ENCODE measurements around the gene CELF4. TPM values are rescaled to one million over a fixed set of nuclear protein-coding genes. Genes with fewer than 3 reads are reported as not detected.

The CELF4 gene
- total RNA-seq, 1 experiment from 2014 or later = 0.15 TPM

DNA sequence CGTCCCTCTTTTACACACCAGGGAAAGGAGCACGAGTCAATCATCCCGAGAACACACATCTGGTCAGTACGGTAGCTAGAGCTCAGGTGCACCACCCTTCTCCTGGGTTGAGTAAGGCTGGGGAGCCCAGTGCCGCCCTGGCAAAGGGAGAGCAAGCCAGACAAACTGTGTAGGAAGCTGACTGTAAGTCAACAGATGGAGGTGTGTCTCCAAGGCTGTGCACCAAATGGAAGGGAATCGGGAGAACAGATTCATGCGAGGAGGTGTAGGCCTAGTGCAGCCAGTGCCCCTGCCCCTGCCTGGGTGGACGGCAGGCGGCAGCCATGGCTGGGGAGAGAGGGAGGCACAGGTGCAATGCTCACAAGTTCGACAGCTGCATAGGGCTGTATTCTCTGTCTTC is 65.7 kb downstream of the CELF4 start:
- DNase-seq (ENCODE audit: extremely low read depth, low read depth) = no peak

DNA sequence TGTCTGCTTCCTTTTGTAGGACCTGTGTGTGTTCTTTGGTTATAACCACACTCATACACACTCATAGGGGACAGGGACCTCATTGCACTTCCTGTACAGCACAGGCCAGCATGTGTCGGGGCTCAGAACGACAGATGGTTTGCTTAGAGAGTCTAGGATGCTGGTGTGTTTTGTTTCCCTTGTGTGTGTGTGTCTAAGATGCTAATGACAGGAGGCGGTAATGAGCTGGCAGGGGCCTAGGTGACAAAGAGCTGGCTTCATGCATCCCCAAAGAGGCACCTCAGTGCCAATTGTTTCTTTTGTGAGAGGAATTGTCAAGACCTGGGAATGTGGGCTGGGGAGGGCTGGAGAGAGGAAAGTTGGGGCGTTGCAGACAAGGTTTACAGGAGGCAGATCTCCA is 66.6 kb downstream of the CELF4 start:
- no peak for DNase-seq (ENCODE audit: extremely low read depth, low read depth)

DNA sequence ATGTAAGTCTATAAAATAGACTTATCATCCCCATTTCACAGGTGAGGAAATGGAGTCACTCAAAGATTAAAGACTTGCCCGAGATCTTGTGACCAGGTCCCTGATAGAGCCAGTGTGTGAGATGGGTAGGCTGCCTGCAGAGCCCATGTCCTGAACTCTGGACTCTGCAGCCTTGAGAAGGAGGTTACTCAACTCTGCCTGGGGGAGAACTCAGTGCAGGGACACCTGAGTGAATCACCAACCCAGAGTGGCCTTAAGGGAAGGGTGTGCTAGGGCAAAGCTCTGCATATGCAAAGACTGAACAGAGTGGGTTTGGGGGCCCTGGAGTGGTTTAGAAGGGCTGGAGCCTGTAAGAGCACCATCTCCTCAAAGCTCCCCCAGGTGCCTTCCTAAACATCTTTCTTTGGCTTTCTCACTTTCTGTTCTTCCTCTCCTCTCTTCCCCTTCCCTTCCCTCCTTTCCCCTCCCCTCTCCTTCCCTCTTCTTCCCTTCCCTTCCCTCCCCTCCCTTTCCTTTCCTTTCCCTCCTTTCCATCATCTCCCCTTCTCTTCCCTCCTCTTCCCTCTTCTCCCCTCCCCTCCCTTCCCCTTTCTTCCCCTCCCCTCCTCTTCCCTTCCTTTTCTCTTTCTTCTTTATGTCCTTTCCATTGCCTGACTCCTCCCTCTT is 67.6 kb downstream of the CELF4 start:
- DNase-seq (ENCODE audit: extremely low read depth, low read depth) = no peak

DNA sequence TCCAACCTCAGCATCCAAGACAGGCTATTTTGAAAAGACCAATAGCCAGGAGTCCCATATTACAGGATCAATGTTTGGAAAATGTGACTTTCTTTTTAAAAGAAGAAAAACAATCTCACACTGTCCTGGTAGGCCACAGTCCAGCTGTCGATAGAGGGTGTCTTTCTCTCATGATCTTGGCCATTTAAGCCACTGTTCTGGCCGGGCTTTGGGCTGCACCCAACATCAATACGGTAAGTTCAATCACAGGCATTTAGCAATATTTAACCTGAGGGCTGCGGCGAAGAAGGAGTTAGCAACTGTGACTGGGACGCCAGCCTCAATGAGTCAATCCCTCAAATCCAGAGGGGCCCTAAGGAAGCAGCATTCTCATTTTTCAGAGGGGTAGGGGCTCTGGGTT is 69.0 kb downstream of the CELF4 start:
- no peak for DNase-seq (ENCODE audit: extremely low read depth, low read depth)

DNA sequence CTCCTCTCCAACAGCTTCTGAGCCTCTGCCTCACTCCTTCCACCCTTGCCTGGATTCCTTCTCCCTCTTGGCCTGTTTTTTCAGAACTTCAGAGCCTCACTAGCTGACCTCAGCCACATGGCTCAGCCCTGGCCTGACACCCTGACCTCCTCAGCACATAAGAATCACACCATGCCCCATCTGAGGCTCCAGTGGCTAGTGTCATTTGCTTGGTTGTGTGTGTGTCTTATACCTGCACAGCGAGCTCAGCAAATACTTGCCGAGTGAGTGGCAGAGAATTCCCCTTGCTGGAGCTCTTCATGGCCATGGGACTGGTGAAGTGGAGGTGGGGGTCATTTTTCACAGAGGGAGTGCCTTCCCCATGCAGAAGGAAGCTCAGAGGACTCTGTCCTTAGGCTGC is 70.2 kb downstream of the CELF4 start:
- DNase-seq (ENCODE audit: extremely low read depth, low read depth) = no peak

DNA sequence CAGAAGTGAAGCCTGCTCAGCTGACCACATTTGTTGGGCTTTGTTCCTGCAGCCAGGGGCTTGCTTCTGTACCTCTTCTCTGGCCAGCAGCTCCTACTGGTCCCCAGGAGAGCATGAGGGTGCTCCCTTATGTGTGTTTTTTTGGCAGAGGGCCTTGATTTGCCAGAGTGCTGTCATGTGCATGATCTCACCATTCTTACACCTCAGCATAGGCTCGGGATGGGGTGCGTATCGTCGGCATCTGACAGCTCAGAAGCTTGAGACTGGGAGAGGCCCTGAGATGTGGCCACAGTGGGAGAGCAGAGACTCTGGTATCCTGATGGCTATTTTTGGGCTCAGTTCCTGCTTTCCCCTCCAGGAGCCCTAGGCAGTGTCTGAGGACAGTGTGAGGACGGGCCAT is 71.2 kb downstream of the CELF4 start:
- no peak for DNase-seq (ENCODE audit: extremely low read depth, low read depth)

DNA sequence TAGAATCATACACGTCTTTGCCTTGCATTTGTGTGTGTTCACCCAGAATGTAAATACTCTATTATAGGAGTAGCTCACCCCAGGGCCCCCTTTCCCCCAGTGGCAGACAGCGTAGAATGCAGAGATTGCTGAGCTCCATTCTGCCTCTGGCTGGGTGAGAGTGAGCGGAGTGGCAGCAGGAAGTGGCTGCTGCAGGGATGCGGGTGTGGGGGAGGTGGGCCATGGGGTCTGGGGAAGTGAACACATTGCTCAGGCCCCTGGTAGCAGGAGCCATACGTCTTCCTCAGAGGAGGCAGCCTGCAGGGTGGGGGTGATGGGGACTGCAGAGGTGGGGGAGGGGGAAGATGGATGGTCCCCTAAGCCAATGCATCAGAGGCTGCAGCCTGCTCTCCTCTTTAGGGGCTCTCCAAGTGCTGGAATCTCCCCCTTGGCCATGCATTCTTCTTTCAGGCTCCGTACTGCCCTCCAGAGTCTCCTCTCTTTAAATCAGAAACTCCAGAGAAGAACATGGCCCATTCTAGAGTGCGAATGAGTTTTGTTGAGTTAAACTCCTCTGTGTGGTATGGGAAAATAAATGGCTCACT is 72.2 kb downstream of the CELF4 start:
- DNase-seq (ENCODE audit: extremely low read depth, low read depth) = no peak

DNA sequence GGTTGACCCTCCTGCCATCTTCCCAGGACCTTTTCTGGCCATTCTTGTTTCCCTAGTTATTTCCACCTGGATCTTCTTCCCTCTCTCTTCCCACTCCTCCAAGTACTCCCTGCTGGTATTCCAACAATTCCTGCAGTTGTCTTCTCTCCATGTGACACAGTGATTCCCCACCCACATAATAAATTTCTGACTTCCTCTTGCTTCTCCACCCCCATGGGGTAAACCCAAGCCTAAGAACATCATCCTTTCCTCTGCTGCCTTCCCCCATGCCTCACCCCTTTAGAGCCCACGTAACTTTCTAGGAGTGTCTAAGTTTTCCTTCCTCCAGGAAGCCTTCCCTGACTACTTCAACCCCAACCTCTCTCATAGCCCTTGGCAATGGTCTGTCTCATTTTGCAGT is 72.6 kb downstream of the CELF4 start:
- DNase-seq (ENCODE audit: extremely low read depth, low read depth) = no peak

DNA sequence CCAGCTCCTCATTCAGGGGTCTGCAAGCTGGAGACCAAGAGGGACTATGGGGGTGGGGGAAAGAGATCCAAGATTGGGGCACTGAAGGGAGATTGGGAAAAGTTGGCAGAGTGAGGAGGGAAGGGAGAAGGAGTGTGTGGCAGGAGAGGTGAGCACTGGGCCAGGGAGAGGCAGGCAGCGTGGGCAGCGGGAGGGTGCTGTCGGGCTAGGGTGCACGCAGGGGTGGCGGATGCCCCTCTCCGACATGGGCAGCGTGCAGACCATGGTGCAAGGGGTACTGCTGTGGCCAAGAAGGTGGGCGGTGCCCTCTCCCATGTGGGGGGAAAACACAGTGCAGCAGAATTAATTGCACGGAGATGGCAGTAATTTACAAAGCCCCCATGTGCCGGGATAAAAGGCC is 74.1 kb downstream of the CELF4 start:
- DNase-seq (ENCODE audit: extremely low read depth, low read depth) = no peak

DNA sequence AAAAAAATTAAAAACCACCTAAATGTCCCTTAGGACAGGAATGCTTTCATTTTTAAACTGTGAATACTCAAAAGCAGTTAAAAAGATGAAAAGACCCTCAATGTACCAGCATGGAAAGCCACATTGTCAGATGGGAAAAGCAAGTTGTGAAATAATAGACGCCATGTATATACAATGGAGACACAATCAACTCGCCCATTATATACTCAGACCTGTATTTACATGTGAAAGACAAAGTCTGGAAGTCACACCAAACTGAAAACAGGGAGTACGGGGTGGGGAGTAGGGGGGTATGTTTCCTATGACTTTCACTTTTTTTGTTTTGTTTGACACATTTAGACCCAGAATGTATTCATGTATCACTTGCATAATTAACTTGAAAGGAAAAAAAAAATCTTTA is 75.6 kb downstream of the CELF4 start:
- DNase-seq (ENCODE audit: extremely low read depth, low read depth) = no peak

DNA sequence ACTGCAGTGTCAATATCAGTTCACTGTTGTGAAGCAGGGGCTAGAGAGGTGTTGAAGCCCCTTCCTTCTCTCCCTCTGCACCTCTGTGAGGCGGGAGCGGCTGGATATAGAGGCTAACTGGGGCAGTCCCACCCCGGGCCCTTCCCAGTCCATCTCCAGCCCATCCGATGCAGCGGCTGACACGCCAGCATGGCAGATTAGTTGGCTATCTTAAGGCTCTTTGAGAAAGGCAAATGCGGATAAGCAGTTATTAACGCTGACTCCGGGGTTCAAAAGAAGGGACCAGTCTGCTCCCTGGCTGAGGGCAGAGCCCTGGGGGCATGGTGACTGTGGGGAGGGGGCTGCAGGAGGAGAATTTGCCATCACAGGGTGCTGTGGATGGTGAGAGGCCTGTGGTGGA is 76.6 kb downstream of the CELF4 start:
- no peak for DNase-seq (ENCODE audit: extremely low read depth, low read depth)

DNA sequence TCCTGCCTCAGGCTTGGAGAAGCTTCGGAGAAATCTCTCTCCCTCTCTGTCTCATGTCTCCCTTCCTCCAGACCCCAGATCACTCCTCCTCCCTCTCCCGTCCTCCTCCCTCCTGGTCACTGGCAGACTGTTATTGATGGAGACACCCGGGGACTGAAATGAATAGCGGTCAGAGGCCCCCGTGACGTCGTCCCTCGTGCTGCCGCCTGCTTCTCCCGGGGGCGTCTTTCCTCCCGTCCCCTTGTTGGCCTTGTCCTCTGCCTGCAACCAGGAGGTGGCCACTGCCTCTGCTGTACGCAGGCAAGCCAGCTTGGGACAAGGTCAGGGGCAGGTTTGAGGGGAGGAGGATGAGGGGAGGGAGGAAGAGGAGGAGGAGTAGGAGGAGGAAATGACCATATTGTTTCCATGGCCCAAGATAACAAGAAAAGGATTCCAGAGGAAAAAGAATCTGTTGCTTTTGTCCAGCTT is 78.2 kb downstream of the CELF4 start:
- DNase-seq (ENCODE audit: extremely low read depth, low read depth) = no peak

DNA sequence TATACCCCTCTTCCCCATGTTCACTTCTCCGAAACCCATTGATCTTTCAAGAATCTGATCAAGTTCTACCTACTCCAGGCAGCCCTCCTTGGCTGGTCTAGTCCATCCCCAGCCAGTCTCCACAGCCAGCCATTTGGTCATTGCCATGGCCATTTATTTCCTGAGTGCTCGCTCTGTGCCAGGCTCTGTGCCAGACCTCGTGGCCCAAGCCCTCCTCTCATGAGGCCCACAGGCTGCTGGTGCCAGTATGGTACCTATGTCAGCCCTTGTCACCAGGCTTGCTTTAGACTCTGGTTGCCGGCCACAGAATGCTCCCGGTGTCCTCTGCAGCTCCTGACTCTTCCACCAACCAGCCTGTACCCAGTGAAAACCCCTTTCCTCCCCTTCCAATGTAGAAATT is 78.8 kb downstream of the CELF4 start:
- DNase-seq (ENCODE audit: extremely low read depth, low read depth) = no peak

DNA sequence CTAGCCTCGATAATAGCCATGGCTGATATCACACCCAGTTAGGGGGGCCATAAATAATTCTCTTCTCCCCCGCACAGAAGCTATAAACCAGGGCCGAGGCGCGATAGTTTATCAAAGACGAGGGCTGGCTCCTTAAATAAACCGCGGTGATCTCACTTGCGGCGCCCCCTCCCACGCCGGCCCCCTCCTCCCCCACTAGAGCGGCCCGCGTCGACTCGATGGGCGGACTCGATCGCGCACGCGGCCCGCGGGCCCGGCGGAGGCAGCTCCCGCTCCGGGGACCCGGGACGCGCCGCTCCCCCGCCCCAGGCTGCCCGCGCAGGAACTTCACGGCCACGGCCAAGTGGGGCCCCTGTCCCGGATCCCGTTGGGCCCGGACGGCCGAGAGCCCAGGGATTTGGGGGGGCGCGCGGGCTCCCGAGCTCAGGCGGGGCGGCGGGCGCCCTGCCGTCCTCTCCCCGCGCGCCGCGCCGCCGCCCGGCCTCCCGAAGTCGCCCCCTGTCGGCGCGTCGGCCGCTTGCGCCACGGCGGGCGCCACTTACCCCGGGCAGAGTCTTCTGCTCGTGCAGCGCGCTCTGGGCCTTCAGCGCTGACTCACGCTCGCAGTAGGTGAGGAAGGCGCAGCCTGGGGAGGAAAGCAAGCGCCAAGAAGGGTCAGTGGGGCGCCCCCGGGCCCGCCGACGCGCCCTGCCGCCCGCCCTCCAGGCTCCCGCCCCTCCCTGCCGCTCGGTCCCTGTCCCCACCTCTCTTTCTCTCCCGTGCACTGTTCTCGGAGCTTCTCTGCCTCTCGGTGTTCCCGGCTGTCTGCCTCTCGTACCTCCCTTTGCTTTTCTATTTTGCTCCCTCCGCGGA is 80.4 kb downstream of the CELF4 start:
- no peak for DNase-seq (ENCODE audit: extremely low read depth, low read depth)

DNA sequence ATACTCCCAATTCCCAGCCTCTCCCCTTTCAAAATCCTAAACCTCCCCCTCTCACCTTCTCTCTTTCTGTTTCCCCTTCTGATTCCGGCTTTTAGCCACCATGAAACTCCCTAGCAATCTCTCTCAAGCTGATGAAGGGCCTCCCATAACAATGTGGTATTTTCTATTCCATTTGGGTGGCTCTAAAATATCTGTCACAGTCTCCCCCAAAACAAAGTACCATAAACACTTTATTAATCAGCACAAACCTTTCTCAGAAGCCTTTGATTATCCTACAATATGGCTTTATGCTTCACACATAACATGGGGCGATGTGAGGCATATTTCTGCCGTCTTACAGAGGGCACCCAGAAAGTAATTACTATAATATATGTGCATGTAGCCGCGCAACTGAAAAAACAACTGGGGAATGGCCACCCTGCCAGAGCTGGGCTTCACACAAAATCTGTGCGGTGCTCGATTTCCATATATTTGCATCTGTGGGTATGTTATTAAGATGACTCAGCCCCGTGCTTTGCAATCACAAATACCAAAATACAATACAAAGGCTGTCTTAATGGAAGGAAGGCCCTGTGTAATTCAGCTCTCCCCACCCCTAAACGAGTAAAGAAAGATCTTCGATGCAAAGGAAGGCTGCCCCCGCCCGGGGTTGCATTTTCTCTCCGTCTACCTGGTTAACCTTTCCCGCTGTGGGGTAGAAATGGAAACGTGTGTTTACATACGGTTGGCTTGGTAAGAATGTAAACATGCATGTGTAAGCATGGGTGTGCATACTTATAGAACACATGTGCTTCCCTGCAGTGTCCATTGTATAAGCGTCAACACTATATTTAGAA is 81.4 kb downstream of the CELF4 start:
- DNase-seq (ENCODE audit: extremely low read depth, low read depth) = no peak

DNA sequence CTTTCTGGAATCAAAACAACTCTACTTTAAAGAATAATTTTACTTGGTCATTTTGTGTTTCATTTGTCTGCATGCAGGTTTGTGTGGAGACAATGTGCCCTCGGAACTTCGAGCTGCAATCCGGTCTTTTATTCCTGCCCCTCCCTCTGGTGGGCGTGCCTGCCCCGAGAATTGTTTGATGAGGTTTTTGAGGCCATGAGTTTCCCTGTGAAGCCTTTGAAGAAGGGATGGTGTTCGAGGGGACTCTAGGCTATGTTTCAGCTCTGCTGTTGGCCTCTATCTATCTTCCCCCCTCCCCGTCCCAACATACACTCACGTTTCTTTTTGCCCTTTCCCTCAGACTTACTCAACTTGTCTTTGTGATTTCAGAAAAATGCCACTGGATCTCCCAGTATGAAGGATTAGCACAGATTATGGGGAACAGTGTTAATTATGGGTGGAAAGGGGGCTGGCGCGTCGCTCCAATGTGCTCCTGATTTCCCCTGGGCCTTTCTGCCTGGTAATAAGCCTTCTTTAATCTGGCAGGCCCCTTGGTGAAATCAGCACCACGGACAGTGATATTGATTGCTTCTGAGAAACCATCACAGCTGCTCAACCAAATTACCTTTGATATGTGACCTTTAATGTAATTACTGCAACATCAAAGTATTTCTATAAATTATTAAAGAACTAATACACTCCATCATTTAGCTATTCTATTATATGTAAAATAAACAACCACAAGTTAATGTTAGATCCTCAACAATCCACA is 82.2 kb downstream of the CELF4 start:
- DNase-seq (ENCODE audit: extremely low read depth, low read depth) = peak; percentile 19

DNA sequence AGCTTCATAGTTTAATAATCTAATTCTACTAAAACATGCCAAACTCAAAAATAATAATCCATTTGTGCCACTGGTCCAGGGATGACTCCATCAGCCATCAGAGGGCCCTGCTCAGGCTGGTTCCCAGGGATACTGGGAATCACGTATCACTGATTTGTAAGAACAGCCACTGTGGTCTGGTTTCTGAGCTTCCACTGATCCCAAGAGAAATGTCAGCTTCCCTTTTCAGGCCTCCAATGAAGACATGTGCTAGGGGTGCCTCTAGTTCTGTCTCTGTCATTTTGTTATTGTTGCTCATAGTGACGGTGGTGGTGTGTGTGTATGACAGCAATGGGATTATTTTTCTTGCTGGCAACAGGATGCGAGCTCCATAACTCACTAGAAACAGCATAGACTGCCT is 83.2 kb downstream of the CELF4 start:
- no peak for DNase-seq (ENCODE audit: extremely low read depth, low read depth)

DNA sequence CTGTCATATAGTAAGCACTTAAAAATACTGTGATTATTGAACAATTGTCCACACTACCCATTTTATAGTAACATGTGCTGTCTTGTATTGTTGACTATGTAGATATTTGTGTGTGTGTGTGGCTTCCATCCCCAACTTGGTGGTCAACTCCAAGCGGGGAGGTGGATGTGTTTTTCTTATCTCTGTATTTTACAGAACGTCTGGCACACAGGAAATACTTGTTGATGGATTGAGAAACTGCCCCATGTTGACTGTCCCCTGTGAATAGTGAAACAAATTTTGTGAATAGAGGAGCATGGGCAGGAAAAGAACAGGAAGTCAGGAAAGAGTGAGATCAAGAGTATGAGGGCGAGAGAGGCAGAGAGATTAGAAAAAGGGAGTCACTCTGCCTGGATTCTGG is 83.6 kb downstream of the CELF4 start:
- DNase-seq (ENCODE audit: extremely low read depth, low read depth) = no peak

DNA sequence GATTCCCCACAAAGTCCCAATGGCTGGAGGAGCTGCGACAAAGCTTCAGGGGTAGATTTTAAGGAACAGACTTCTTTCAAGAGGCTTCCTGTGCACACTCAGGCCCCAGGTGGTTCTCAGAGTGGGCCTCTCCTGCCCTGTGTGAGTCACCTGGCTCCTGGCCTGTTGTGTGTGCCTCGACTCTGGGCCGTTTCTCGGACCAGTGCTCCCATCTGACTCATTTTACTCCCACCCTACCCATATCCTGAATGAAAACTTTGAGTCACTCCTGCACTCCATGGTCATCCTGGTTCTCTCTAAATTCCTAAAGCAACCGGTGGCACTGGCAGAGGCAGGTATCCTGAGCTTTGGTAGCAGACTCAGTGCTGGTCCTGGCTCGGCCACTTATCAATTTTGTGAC is 84.1 kb downstream of the CELF4 start:
- no peak for DNase-seq (ENCODE audit: extremely low read depth, low read depth)

DNA sequence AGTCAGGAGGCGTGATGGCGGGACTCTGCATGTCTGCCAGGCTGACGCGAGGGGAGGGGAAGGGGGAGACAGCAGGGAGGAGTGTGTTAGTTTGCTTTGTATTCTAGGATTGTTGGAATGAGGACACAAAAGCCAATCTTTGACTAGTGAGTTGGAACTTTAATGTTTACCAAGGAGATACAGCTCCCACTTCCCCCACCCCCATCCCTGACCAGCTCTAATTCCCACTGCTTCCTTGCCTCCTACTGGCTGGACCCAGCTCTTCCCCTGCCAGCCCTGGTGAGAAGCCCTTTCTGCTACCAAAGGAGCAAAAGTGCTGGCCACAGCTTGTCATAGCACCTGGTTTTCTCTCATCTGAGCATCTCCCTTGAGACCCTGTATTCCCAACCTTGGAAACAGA is 84.5 kb downstream of the CELF4 start:
- DNase-seq (ENCODE audit: extremely low read depth, low read depth) = no peak
